ENCODE measurements around the gene IL13RA2. TPM values are rescaled to one million over a fixed set of nuclear protein-coding genes. Genes with fewer than 3 reads are reported as not detected.

The IL13RA2 gene
- total and polyA plus RNA-seq, 9 of the 15 experiments (the other 6 are each of a cell fraction or from before 2014, with no cell fraction given), result 0.06 to 0.18 (median 0.15) TPM; not detected in 6

DNA sequence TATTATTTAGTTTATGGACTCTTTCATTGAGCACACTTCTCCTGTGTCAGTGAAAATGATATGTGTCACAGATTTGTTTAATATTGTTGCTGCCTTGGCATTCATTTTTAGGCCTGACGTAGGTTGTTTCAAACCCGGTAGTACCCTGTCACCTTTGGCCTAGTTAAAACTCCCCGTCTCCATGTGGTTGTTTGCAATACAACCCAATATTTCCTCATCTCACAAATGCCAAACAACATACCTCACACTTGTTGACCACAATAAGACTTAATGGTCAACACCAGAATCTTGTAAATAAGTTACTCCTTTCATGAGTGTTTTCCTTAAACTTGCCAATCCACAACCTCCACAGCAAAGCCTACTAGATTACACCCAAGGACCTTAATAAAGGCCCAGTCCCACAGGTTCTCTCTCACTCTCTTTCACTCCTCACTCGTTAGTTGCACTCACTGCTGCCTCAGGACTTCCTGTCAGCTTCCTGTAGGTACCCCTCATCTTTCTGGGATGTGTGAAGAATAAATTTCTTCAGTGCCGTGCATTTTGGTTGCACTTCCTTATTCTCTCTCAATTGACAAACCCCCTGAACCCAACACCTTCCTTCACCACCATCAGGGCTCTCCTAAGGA, 31.3 kb downstream of the IL13RA2 start (continued):
- TF ChIP-seq RBM15 (IDR thresholded peaks at IDR 0.05; ENCODE audit: insufficient read depth, low read length), result no peak
- TF ChIP-seq EGR1 (conservative IDR thresholded peaks at IDR 0.05), result no peak
- TF ChIP-seq, protein P1, sequence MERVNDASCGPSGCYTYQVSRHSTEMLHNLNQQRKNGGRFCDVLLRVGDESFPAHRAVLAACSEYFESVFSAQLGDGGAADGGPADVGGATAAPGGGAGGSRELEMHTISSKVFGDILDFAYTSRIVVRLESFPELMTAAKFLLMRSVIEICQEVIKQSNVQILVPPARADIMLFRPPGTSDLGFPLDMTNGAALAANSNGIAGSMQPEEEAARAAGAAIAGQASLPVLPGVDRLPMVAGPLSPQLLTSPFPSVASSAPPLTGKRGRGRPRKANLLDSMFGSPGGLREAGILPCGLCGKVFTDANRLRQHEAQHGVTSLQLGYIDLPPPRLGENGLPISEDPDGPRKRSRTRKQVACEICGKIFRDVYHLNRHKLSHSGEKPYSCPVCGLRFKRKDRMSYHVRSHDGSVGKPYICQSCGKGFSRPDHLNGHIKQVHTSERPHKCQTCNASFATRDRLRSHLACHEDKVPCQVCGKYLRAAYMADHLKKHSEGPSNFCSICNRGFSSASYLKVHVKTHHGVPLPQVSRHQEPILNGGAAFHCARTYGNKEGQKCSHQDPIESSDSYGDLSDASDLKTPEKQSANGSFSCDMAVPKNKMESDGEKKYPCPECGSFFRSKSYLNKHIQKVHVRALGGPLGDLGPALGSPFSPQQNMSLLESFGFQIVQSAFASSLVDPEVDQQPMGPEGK (CRISPR knock-in tag; IDR thresholded peaks at IDR 0.05; ENCODE audit: borderline replicate concordance), result no peak
- no peak for TF ChIP-seq MCM5 (IDR thresholded peaks at IDR 0.05; ENCODE audit: low read depth)
- no peak for TF ChIP-seq YBX1 (IDR thresholded peaks at IDR 0.05)
- no peak for TF ChIP-seq ZFP30 (CRISPR knock-in tag; IDR thresholded peaks at IDR 0.05; ENCODE audit: borderline replicate concordance)

DNA sequence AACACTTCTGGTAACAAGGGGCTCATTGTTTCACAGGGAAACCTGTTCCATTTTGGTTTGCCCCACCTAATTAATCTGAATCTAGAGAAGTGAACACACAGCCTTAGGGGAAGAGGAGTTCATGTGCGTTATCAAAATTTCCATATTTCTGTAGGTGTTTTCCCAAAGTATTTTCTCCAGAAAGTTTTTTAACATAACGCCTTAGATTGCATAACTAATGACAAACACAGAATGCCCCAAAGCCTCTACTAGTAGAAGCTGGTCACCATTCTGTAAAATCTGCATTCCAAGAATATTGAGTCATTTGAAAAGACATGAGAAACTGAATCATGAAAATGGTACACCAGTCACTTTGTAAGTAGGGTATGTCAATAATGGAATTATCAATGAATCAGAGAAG, 41.1 kb downstream of the IL13RA2 start:
- Histone ChIP-seq H3K27ac (ENCODE audit: extremely low read depth, low read depth, low read length) (no peak overlapping the region), H3K9me1 (ENCODE audit: control insufficient read depth, insufficient read depth, low read length) (no peaks in the 10 kb centered on the region), H3K4me2 (ENCODE audit: insufficient read depth, low read length) (no peak overlapping the region), H2AFZ (ENCODE audit: low read depth, low read length) (no peak overlapping the region), H3K9ac (ENCODE audit: insufficient read depth in 1 of 2, low read depth in 2 of 2, low read length in 2 of 2) (no peak overlapping the region), H3K4me3 (no peak overlapping the region), H3K9me3 (replicated peaks; ENCODE audit: control insufficient read depth, insufficient read depth, low read depth, low read length) (no peaks in the 10 kb centered on the region), H3K79me2 (ENCODE audit: control insufficient read depth, insufficient read depth, low read length) (no peaks in the 10 kb centered on the region), H4K20me1 (replicated peaks; ENCODE audit: control insufficient read depth, insufficient read depth, low read length) (no peaks in the 10 kb centered on the region), H3K4me1 (replicated peaks in 1 of 2; ENCODE audit: control insufficient read depth in 2 of 2, insufficient read depth in 2 of 2, low read length in 2 of 2) (no peaks in the 10 kb centered on the region), H3K27me3 (ENCODE audit: control insufficient read depth in 2 of 2, insufficient read depth in 2 of 2, low read length in 2 of 2) (no peaks in the 10 kb centered on the region), H3K36me3 (ENCODE audit: control insufficient read depth, insufficient read depth, low read length) (no peaks in the 10 kb centered on the region)
- in situ Hi-C loops (cut with MboI) (no loop called here), intact Hi-C loops (cut with micrococcal nuclease) (no loop called here)
- TF ChIP-seq RBFOX2 (IDR thresholded peaks at IDR 0.05; ENCODE audit: low read depth, low read length) (no peak), ZNF121 (CRISPR knock-in tag; conservative IDR thresholded peaks at IDR 0.05) (no peak), HCFC1 (IDR thresholded peaks at IDR 0.05; ENCODE audit: low read depth, low read length) (no peak)
- TF ChIP-seq, protein P2, sequence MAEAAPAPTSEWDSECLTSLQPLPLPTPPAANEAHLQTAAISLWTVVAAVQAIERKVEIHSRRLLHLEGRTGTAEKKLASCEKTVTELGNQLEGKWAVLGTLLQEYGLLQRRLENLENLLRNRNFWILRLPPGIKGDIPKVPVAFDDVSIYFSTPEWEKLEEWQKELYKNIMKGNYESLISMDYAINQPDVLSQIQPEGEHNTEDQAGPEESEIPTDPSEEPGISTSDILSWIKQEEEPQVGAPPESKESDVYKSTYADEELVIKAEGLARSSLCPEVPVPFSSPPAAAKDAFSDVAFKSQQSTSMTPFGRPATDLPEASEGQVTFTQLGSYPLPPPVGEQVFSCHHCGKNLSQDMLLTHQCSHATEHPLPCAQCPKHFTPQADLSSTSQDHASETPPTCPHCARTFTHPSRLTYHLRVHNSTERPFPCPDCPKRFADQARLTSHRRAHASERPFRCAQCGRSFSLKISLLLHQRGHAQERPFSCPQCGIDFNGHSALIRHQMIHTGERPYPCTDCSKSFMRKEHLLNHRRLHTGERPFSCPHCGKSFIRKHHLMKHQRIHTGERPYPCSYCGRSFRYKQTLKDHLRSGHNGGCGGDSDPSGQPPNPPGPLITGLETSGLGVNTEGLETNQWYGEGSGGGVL (CRISPR knock-in tag; IDR thresholded peaks at IDR 0.05), result no peak
- POLR2A ChIA-PET, result no interaction called here
- no TSS peak for BruUV-seq (replicated peaks)
- DNase-seq (ENCODE audit: extremely low read depth in 1 of 4, low spot score in 3 of 4), result no peak
- no peak for ATAC-seq
- CTCF ChIA-PET (ENCODE audit: low intra/inter-chr PET ratio), result no interaction called here
- WGBS (ENCODE audit: insufficient coverage, low coverage, missing lambda C conversion rate), result 0% methylated on average over 2 of the region's 2 CpGs
- no peak for FAIRE-seq
